ENCODE results near the gene ICE1. TPM values are rescaled to one million over a fixed set of nuclear protein-coding genes. Genes with fewer than 3 reads are reported as not detected.
"Not testable (repeated sequence)": the region's sequence is repeated elsewhere in the genome, so short reads cannot be mapped to it uniquely, and the experiment has no call there.

ICE1 gene
- total and polyA plus RNA-seq, 2 donors from 2014 or later: 6.7 to 32.8 TPM

- Histone ChIP-seq H3K27ac (ENCODE audit: low read depth in 2 of 2, low read length in 2 of 2) (no peak overlapping the region), H3K27me3 (ENCODE audit: control insufficient read depth, insufficient read depth, low read length) (no peaks in the 10 kb centered on the region), H3K9me3 (ENCODE audit: control insufficient read depth in 2 of 3, insufficient read depth in 1 of 3, low read length in 3 of 3) (no peaks in the 10 kb centered on the region), H3K36me3 (ENCODE audit: control insufficient read depth in 2 of 3, insufficient read depth in 3 of 3, low read length in 3 of 3) (no peaks in the 10 kb centered on the region), H3K4me1 (ENCODE audit: control insufficient read depth in 2 of 3, insufficient read depth in 2 of 3, low read depth in 1 of 3, low read length in 3 of 3) (no peaks in the 10 kb centered on the region), H3K9ac (ENCODE audit: low read length in 3 of 3) (no peak overlapping the region), H3K4me3 (ENCODE audit: low read length in 3 of 3) (no peak overlapping the region)
- FAIRE-seq (no peak), DNase-seq (peak in 2 of 5 donors; percentile 16 to 60)
- TF ChIP-seq CTCF (IDR thresholded peaks at IDR 0.05; ENCODE audit: borderline replicate concordance, extremely low read depth, insufficient read depth): no peak
- intact Hi-C loops (cut with DNase I): no loop called here
Measured at GRCh38 chr5:5512543-5512942, 90.1 kb downstream of the ICE1 start.

GRCh38 chr5:5520622-5521021 lies 98.1 kb downstream of the ICE1 start:
- H3K9me3 ChIP-seq (ENCODE audit: control insufficient read depth in 2 of 3, insufficient read depth in 1 of 3, low read length in 3 of 3); H3K4me1 ChIP-seq (ENCODE audit: control insufficient read depth in 2 of 3, insufficient read depth in 2 of 3, low read depth in 1 of 3, low read length in 3 of 3); H3K27me3 ChIP-seq (ENCODE audit: control insufficient read depth, insufficient read depth, low read length); FAIRE-seq; DNase-seq; H3K27ac ChIP-seq (ENCODE audit: low read depth in 2 of 2, low read length in 2 of 2); intact Hi-C loops (cut with DNase I); H3K9ac ChIP-seq (ENCODE audit: low read length in 3 of 3); H3K4me3 ChIP-seq (ENCODE audit: low read length in 3 of 3); H3K36me3 ChIP-seq (ENCODE audit: control insufficient read depth in 2 of 3, insufficient read depth in 3 of 3, low read length in 3 of 3): not testable (repeated sequence)

- Histone ChIP-seq H3K9me3 (ENCODE audit: control insufficient read depth in 2 of 3, insufficient read depth in 1 of 3, low read length in 3 of 3) (no peaks in the 10 kb centered on the region), H3K4me3 (ENCODE audit: low read length in 3 of 3) (no peak overlapping the region), H3K4me1 (ENCODE audit: control insufficient read depth in 2 of 3, insufficient read depth in 2 of 3, low read depth in 1 of 3, low read length in 3 of 3) (no peaks in the 10 kb centered on the region), H3K27ac (ENCODE audit: low read depth in 2 of 2, low read length in 2 of 2) (no peak overlapping the region), H3K27me3 (ENCODE audit: control insufficient read depth, insufficient read depth, low read length) (no peaks in the 10 kb centered on the region), H3K36me3 (ENCODE audit: control insufficient read depth in 2 of 3, insufficient read depth in 3 of 3, low read length in 3 of 3) (no peaks in the 10 kb centered on the region), H3K9ac (ENCODE audit: low read length in 3 of 3) (no peak overlapping the region)
- no peak for FAIRE-seq
- no peak for TF ChIP-seq CTCF (IDR thresholded peaks at IDR 0.05; ENCODE audit: borderline replicate concordance, extremely low read depth, insufficient read depth)
- DNase-seq: no peak
- intact Hi-C loops (cut with DNase I): no loop called here
Measured at GRCh38 chr5:5521029-5521428, 98.6 kb downstream of the ICE1 start.

GRCh38 chr5:5521478-5521877 lies 99.0 kb downstream of the ICE1 start:
- DNase-seq (no peak), FAIRE-seq (no peak)
- Histone ChIP-seq H3K4me3 (ENCODE audit: low read length in 3 of 3) (no peak overlapping the region), H3K27me3 (ENCODE audit: control insufficient read depth, insufficient read depth, low read length) (no peaks in the 10 kb centered on the region), H3K27ac (ENCODE audit: low read depth in 2 of 2, low read length in 2 of 2) (no peak overlapping the region), H3K4me1 (ENCODE audit: control insufficient read depth in 2 of 3, insufficient read depth in 2 of 3, low read depth in 1 of 3, low read length in 3 of 3) (no peaks in the 10 kb centered on the region), H3K9me3 (ENCODE audit: control insufficient read depth in 2 of 3, insufficient read depth in 1 of 3, low read length in 3 of 3) (no peaks in the 10 kb centered on the region), H3K36me3 (ENCODE audit: control insufficient read depth in 2 of 3, insufficient read depth in 3 of 3, low read length in 3 of 3) (no peaks in the 10 kb centered on the region), H3K9ac (ENCODE audit: low read length in 3 of 3) (no peak overlapping the region)
- intact Hi-C loops (cut with DNase I): no loop called here
- no peak for TF ChIP-seq CTCF (IDR thresholded peaks at IDR 0.05; ENCODE audit: borderline replicate concordance, extremely low read depth, insufficient read depth)

All from kidney (tissue), 14 donors.